Measurements from ENCODE around the gene ORMDL3.
A peak's percentile ranks its signal among the peaks of the same experiment; 100 is the strongest.

Gene ORMDL3

DNA sequence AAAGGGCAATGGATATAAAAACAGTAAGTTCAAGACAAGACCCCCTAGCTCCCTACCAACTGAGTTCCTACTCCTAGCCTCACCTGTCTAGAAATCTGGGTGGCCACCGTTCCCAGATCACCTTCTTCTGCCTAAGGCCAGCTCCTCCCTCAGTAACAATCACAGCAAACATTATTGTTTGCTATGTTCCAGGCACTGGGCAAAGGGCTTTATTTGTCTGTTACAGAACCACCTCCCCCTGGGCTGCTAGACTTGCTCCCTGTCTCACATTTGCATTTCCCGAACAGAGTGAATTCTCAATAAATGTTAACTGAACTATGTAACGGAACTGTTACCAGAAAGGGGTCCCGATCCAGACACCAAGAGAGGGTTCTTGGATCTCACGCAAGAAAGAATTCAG lies 6.9 kb upstream of the ORMDL3 start:
- TF ChIP-seq, protein P1, sequence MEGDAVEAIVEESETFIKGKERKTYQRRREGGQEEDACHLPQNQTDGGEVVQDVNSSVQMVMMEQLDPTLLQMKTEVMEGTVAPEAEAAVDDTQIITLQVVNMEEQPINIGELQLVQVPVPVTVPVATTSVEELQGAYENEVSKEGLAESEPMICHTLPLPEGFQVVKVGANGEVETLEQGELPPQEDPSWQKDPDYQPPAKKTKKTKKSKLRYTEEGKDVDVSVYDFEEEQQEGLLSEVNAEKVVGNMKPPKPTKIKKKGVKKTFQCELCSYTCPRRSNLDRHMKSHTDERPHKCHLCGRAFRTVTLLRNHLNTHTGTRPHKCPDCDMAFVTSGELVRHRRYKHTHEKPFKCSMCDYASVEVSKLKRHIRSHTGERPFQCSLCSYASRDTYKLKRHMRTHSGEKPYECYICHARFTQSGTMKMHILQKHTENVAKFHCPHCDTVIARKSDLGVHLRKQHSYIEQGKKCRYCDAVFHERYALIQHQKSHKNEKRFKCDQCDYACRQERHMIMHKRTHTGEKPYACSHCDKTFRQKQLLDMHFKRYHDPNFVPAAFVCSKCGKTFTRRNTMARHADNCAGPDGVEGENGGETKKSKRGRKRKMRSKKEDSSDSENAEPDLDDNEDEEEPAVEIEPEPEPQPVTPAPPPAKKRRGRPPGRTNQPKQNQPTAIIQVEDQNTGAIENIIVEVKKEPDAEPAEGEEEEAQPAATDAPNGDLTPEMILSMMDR (IDR thresholded peaks at IDR 0.05; ENCODE audit: low read depth, low read length), result no peak
- no peak overlapping the region for H3K4me3 ChIP-seq (replicated peaks in 1 of 2; ENCODE audit: low read depth in 2 of 2, low read length in 2 of 2)

GRCh38 chr17:39933912-39934311 lies 6.5 kb upstream of the ORMDL3 start:
- TF ChIP-seq, protein P1 (IDR thresholded peaks at IDR 0.05; ENCODE audit: low read depth, low read length), result no peak
- H3K4me3 ChIP-seq (replicated peaks in 1 of 2; ENCODE audit: low read depth in 2 of 2, low read length in 2 of 2), result no peak overlapping the region
- no peak for DNase-seq (ENCODE audit: low read depth in 2 of 2)

More for the DNA sequence above, 6.9 kb upstream of the ORMDL3 start:
- no peak for DNase-seq (ENCODE audit: low read depth in 2 of 2)

- DNase-seq (ENCODE audit: low read depth in 2 of 2), result peak; percentile 75 to 95
- no peak overlapping the region for H3K4me3 ChIP-seq (replicated peaks in 1 of 2; ENCODE audit: low read depth in 2 of 2, low read length in 2 of 2)
- TF ChIP-seq, protein P1 (IDR thresholded peaks at IDR 0.05; ENCODE audit: low read depth, low read length), result no peak
Measured at GRCh38 chr17:39929646-39930407, 2.4 kb upstream of the ORMDL3 start.

- peak; percentile 86 to 96 for DNase-seq (ENCODE audit: low read depth in 2 of 2)
- TF ChIP-seq, protein P1 (IDR thresholded peaks at IDR 0.05; ENCODE audit: low read depth, low read length), result no peak
- no peak overlapping the region for H3K4me3 ChIP-seq (replicated peaks in 1 of 2; ENCODE audit: low read depth in 2 of 2, low read length in 2 of 2)
Measured at GRCh38 chr17:39928858-39929645, 1.7 kb upstream of the ORMDL3 start.

- TF ChIP-seq, protein P1 (IDR thresholded peaks at IDR 0.05; ENCODE audit: low read depth, low read length), result no peak
- peak in 1 of 2 donors; percentile 22 for DNase-seq (ENCODE audit: low read depth in 2 of 2)
- peak overlapping the region; percentile 39 to 83 for H3K4me3 ChIP-seq (replicated peaks in 1 of 2; ENCODE audit: low read depth in 2 of 2, low read length in 2 of 2)
Measured at GRCh38 chr17:39927929-39928857, 792 bp upstream of the ORMDL3 start.

GRCh38 chr17:39926588-39927100 lies 757 bp downstream of the ORMDL3 start:
- DNase-seq (ENCODE audit: low read depth in 2 of 2), result peak; percentile 28 to 36
- TF ChIP-seq, protein P1 (IDR thresholded peaks at IDR 0.05; ENCODE audit: low read depth, low read length), result no peak
- H3K4me3 ChIP-seq (replicated peaks in 1 of 2; ENCODE audit: low read depth in 2 of 2, low read length in 2 of 2), result peak overlapping the region; percentile 83 to 92
